ENCODE results near the gene FBXO31. TPM values are rescaled to one million over a fixed set of nuclear protein-coding genes. Genes with fewer than 3 reads are reported as not detected.

The FBXO31 gene
- polyA plus RNA-seq, 1 donor from 2014 or later, result 20.6 TPM

DNA sequence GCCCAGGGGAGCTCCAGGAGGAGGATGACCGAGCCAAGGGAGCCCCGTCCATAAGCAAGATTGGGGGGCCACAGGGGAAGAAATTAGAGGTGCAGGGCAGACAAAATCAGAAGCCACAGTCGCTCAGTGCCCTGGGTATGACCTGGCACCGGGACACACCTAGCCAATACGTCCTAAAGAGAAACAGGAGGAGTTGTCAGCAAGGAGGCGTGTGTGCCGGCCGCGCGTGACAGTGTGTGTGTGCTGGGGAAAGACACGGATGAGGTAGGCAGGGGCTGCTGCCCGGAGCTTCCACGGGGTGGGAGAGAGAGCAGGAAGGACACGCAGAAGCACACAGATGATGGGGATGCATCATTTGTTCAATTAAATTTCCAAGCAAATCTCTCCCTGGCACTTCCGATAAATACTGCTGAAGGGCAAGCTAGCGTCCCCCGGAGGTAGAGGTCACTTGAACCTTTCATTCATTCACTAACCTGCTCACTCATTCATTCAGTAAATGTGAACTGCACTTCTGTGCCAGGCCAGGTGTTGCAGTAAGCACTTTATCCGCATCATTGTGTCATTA, 104.4 kb downstream of the FBXO31 start:
- Histone ChIP-seq H3K79me2 (replicated peaks; ENCODE audit: insufficient read depth, low read length) (no peaks in the 10 kb centered on the region), H3K9ac (ENCODE audit: low read length) (peak overlapping the region; percentile 2), H3K9me2 (ENCODE audit: insufficient read depth, low read length) (no peaks in the 10 kb centered on the region), H3K4me3 (ENCODE audit: low read length) (no peak overlapping the region), H3K27ac (ENCODE audit: low read length) (no peak overlapping the region), H4K20me1 (ENCODE audit: insufficient read depth) (no peaks in the 10 kb centered on the region), H2AFZ (ENCODE audit: low read depth, low read length) (no peak overlapping the region), H3F3A (ENCODE audit: insufficient read depth, low read length, poor library complexity, severe bottlenecking) (no peaks in the 10 kb centered on the region), H3K27me3 (ENCODE audit: insufficient read depth, low read depth, low read length) (no peaks in the 10 kb centered on the region), H3K36me3 (ENCODE audit: insufficient read depth, low read length) (no peaks in the 10 kb centered on the region), H3K9me3 (ENCODE audit: low read length) (no peaks in the 10 kb centered on the region), H3K4me2 (ENCODE audit: low read length) (no peak overlapping the region)
- TF ChIP-seq MXI1 (conservative IDR thresholded peaks at IDR 0.05; ENCODE audit: poor library complexity, severe bottlenecking) (no peak), EP300 (conservative IDR thresholded peaks at IDR 0.05; ENCODE audit: poor library complexity, severe bottlenecking) (no peak), SMC3 (conservative IDR thresholded peaks at IDR 0.05; ENCODE audit: poor library complexity) (no peak), EZH2 (IDR thresholded peaks at IDR 0.05; ENCODE audit: borderline replicate concordance, insufficient read depth, low read length, poor library complexity, severe bottlenecking) (no peak), POLR2AphosphoS5 (IDR thresholded peaks at IDR 0.05) (no peak), TAF1 (IDR thresholded peaks at IDR 0.05; ENCODE audit: low read depth) (no peak), RAD21 (conservative IDR thresholded peaks at IDR 0.05) (no peak)
- TF ChIP-seq, protein P1, sequence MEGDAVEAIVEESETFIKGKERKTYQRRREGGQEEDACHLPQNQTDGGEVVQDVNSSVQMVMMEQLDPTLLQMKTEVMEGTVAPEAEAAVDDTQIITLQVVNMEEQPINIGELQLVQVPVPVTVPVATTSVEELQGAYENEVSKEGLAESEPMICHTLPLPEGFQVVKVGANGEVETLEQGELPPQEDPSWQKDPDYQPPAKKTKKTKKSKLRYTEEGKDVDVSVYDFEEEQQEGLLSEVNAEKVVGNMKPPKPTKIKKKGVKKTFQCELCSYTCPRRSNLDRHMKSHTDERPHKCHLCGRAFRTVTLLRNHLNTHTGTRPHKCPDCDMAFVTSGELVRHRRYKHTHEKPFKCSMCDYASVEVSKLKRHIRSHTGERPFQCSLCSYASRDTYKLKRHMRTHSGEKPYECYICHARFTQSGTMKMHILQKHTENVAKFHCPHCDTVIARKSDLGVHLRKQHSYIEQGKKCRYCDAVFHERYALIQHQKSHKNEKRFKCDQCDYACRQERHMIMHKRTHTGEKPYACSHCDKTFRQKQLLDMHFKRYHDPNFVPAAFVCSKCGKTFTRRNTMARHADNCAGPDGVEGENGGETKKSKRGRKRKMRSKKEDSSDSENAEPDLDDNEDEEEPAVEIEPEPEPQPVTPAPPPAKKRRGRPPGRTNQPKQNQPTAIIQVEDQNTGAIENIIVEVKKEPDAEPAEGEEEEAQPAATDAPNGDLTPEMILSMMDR (IDR thresholded peaks at IDR 0.05; ENCODE audit: poor library complexity, severe bottlenecking), result no peak
- TF ChIP-seq, protein P2, sequence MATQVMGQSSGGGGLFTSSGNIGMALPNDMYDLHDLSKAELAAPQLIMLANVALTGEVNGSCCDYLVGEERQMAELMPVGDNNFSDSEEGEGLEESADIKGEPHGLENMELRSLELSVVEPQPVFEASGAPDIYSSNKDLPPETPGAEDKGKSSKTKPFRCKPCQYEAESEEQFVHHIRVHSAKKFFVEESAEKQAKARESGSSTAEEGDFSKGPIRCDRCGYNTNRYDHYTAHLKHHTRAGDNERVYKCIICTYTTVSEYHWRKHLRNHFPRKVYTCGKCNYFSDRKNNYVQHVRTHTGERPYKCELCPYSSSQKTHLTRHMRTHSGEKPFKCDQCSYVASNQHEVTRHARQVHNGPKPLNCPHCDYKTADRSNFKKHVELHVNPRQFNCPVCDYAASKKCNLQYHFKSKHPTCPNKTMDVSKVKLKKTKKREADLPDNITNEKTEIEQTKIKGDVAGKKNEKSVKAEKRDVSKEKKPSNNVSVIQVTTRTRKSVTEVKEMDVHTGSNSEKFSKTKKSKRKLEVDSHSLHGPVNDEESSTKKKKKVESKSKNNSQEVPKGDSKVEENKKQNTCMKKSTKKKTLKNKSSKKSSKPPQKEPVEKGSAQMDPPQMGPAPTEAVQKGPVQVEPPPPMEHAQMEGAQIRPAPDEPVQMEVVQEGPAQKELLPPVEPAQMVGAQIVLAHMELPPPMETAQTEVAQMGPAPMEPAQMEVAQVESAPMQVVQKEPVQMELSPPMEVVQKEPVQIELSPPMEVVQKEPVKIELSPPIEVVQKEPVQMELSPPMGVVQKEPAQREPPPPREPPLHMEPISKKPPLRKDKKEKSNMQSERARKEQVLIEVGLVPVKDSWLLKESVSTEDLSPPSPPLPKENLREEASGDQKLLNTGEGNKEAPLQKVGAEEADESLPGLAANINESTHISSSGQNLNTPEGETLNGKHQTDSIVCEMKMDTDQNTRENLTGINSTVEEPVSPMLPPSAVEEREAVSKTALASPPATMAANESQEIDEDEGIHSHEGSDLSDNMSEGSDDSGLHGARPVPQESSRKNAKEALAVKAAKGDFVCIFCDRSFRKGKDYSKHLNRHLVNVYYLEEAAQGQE (IDR thresholded peaks at IDR 0.05; ENCODE audit: borderline replicate concordance), result no peak

DNA sequence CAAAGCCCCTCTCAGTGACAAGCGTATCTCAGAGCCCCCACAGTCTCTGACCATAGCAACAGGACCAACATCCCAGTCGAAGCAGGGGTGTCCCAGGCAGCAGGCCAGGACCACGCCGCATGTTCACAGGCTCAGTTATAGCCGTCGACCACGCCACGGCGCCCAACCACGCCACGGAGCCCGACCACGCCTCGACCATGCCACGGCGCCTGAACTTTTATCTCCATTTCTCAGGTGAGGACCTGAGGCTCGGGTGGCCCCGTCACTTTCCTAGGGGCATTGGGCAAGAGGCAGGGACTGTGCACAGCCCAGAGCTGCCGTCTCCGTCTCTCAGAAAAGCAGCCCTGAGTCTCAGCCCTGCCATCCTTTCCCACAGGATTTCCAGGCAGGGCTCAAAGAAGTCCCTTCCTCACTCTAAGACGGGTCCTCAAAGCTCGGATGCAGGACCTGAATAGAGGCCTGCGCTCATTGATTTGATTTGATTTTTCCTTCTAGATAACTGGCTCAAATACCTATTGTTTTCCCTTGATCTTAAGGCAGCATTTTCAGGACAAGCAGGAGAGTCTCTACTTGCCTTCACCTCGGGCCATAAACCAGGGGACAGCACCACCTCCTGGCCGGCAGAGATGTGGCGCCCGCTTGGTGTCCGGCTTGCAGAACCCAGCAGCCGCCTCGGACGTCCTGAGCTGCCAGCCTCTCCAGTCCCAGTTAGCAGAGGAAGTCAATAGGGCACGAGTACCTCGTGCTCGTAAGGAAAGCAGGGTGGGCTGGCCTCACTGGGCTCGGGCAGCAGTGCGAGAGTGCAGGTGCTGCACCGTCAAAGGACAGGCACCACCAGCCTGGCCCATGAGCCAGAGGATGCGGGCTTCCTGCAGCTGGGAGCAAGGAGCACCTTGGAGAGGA, 105.1 kb downstream of the FBXO31 start:
- Histone ChIP-seq H3K79me2 (replicated peaks; ENCODE audit: insufficient read depth, low read length) (no peaks in the 10 kb centered on the region), H3K9me2 (ENCODE audit: insufficient read depth, low read length) (no peaks in the 10 kb centered on the region), H3F3A (ENCODE audit: insufficient read depth, low read length, poor library complexity, severe bottlenecking) (no peaks in the 10 kb centered on the region), H3K9me3 (ENCODE audit: low read length) (no peaks in the 10 kb centered on the region), H3K27me3 (ENCODE audit: insufficient read depth, low read depth, low read length) (no peaks in the 10 kb centered on the region), H3K4me2 (ENCODE audit: low read length) (no peak overlapping the region), H4K20me1 (ENCODE audit: insufficient read depth) (no peaks in the 10 kb centered on the region), H3K4me3 (ENCODE audit: low read length) (no peak overlapping the region), H3K9ac (ENCODE audit: low read length) (peak overlapping the region; percentile 2), H3K27ac (ENCODE audit: low read length) (no peak overlapping the region), H3K36me3 (ENCODE audit: insufficient read depth, low read length) (no peaks in the 10 kb centered on the region), H2AFZ (ENCODE audit: low read depth, low read length) (no peak overlapping the region)
- no peak for TF ChIP-seq MXI1 (conservative IDR thresholded peaks at IDR 0.05; ENCODE audit: poor library complexity, severe bottlenecking)
- TF ChIP-seq, protein P1 (IDR thresholded peaks at IDR 0.05; ENCODE audit: poor library complexity, severe bottlenecking), result peak; percentile 98
- peak; percentile 99 for TF ChIP-seq SMC3 (conservative IDR thresholded peaks at IDR 0.05; ENCODE audit: poor library complexity)
- no peak for TF ChIP-seq EZH2 (IDR thresholded peaks at IDR 0.05; ENCODE audit: borderline replicate concordance, insufficient read depth, low read length, poor library complexity, severe bottlenecking)
- TF ChIP-seq RAD21 (conservative IDR thresholded peaks at IDR 0.05), result peak; percentile 98
